Liver (tissue), 9 donors: ENCODE data around the gene RTP5. TPM values are rescaled to one million over a fixed set of nuclear protein-coding genes. Genes with fewer than 3 reads are reported as not detected.
"Not testable (repeated sequence)": the region's sequence is repeated elsewhere in the genome, so short reads cannot be mapped to it uniquely, and the experiment has no call there.

ENCODE experiments used
- DNase-seq: peaks from one replicate; pipeline ENCODE4 v3.0.0-alpha.2; 2017; ENCODE audit warnings: low spot score
- H3K27ac ChIP-seq, 2 donors: one replicate each; pipeline ENCODE4 v1.7.0; 2013; ENCODE audit warnings: inconsistent platforms in 2 of 2, low read length in 2 of 2, control low read depth in 1 of 2, low read depth in 1 of 2, mild to moderate bottlenecking in 1 of 2
- H3K27me3 ChIP-seq, 4 donors: one replicate each; pipeline versions ENCODE4 v1.6.1 to v1.7.0; 2013; ENCODE audit warnings: low read length in 3 of 4, inconsistent platforms in 1 of 4, mild to moderate bottlenecking in 1 of 4, moderate library complexity in 1 of 4; ENCODE audit not compliant: control insufficient read depth in 4 of 4, insufficient read depth in 4 of 4
- H3K36me3 ChIP-seq, 4 donors: one replicate each; pipeline versions ENCODE4 v1.6.1 to v1.7.0; 2013; ENCODE audit warnings: low read length in 3 of 4, mild to moderate bottlenecking in 3 of 4, low read depth in 1 of 4, moderate library complexity in 1 of 4; ENCODE audit not compliant: control insufficient read depth in 4 of 4, insufficient read depth in 3 of 4
- H3K4me1 ChIP-seq, 4 donors: one replicate each; pipeline versions ENCODE4 v1.6.1 to v1.7.0; 2013; ENCODE audit warnings: low read length in 3 of 4, mild to moderate bottlenecking in 3 of 4, moderate library complexity in 1 of 4; ENCODE audit not compliant: control insufficient read depth in 4 of 4, insufficient read depth in 4 of 4
- H3K4me3 ChIP-seq, 3 donors: one replicate each; pipeline versions ENCODE4 v1.6.1 to v1.7.0; 2013; ENCODE audit warnings: low read length in 3 of 3, control low read depth in 1 of 3, low read depth in 1 of 3, mild to moderate bottlenecking in 1 of 3
- H3K9ac ChIP-seq, 2 donors: one replicate each; pipeline ENCODE4 v1.7.0; 2013; ENCODE audit warnings: low read length in 2 of 2, mild to moderate bottlenecking in 2 of 2, moderate library complexity in 2 of 2, control low read depth in 1 of 2, low read depth in 1 of 2
- H3K9me3 ChIP-seq, 4 donors: one replicate each; pipeline versions ENCODE4 v1.6.1 to v1.7.0; 2013; ENCODE audit warnings: low read length in 3 of 4; ENCODE audit not compliant: control insufficient read depth in 4 of 4
- EGR1 ChIP-seq, 2 donors: IDR thresholded peaks; 2 replicates each; pipeline ENCODE4 v1.6.1; 2016 to 2018; ENCODE audit warnings: antibody characterized with exemption in 2 of 2, low read depth in 2 of 2
- FOXA1 ChIP-seq: IDR thresholded peaks from 2 replicates; pipeline ENCODE4 v1.6.1; 2016; ENCODE audit warnings: antibody characterized with exemption
- GABPA ChIP-seq, 2 donors: IDR thresholded peaks in 1 of 2; conservative IDR thresholded peaks in 1 of 2; 2 replicates each; pipeline ENCODE4 v1.6.1; 2016; ENCODE audit warnings: antibody characterized with exemption in 2 of 2, mild to moderate bottlenecking in 1 of 2, moderate library complexity in 1 of 2
- HNF4A ChIP-seq, 2 donors: conservative IDR thresholded peaks; 2 replicates each; pipeline ENCODE4 v1.6.1; 2016; ENCODE audit warnings: antibody characterized with exemption in 2 of 2, mild to moderate bottlenecking in 2 of 2
- HNF4G ChIP-seq: IDR thresholded peaks from 2 replicates; pipeline ENCODE4 v1.6.1; 2016; ENCODE audit warnings: antibody characterized with exemption
- JUND ChIP-seq, 2 donors: IDR thresholded peaks; 2 replicates each; pipeline ENCODE4 v1.6.1; 2016; ENCODE audit warnings: antibody characterized with exemption in 2 of 2
- NR2F2 ChIP-seq: IDR thresholded peaks from 2 replicates; pipeline ENCODE4 v1.6.1; 2016; ENCODE audit warnings: antibody characterized with exemption
- RAD21 ChIP-seq, 2 donors: IDR thresholded peaks; 2 replicates each; pipeline ENCODE4 v1.6.1; 2016; ENCODE audit warnings: antibody characterized with exemption in 2 of 2, mild to moderate bottlenecking in 2 of 2
- REST ChIP-seq: IDR thresholded peaks from 2 replicates; pipeline ENCODE4 v1.6.1; 2016; ENCODE audit warnings: antibody characterized with exemption, mild to moderate bottlenecking
- RXRA ChIP-seq, 2 donors: IDR thresholded peaks; 2 replicates each; pipeline ENCODE4 v1.6.1; 2017 to 2018; ENCODE audit warnings: antibody characterized with exemption in 2 of 2, mild to moderate bottlenecking in 1 of 2
- SP1 ChIP-seq: IDR thresholded peaks from 2 replicates; pipeline ENCODE4 v1.6.1; 2018; ENCODE audit warnings: antibody characterized with exemption, mild to moderate bottlenecking
- TAF1 ChIP-seq: conservative IDR thresholded peaks from 2 replicates; pipeline ENCODE4 v1.6.1; 2016; ENCODE audit warnings: antibody characterized with exemption, mild to moderate bottlenecking
- YY1 ChIP-seq: IDR thresholded peaks from 2 replicates; pipeline ENCODE4 v1.6.1; 2016; ENCODE audit warnings: antibody characterized with exemption, mild to moderate bottlenecking
- ZBTB33 ChIP-seq: IDR thresholded peaks from 2 replicates; pipeline ENCODE4 v1.6.1; 2016; ENCODE audit warnings: antibody characterized with exemption
- WGBS: extraction: QIAGEN DNeasy Blood & Tissue Kit; methylation state at CpG from one replicate; pipeline ENCODE4 v1.1.7; 2013; 5-methylcytosine and 5-hydroxymethylcytosine counted together
- polyA plus RNA-seq, 2 donors: library from polyadenylated mRNA; stranded (reverse) in 1 of 2; unstranded in 1 of 2; fragments of 200-250 nt in 1 of 2; fragments of >200 nt in 1 of 2; fragmentation: Nextera tagmentation in 1 of 2; extraction: Ambion mirVana in 1 of 2; gene quantifications; one replicate each; pipeline versions ENCODE4 v1.2.1 to v1.2.3, GENCODE V29; 2013 to 2015
- total RNA-seq, 2 donors: library from RNA; depleted of rRNA; stranded (reverse); fragments of >200 nt; gene quantifications; one replicate each; pipeline ENCODE4 v1.2.3, GENCODE V29; 2014
- TF ChIP-seq, protein P1 (sequence below): fragments of 150-350 bp; IDR thresholded peaks from 2 replicates; pipeline ENCODE4 v1.5.1; 2017; ENCODE audit warnings: improper control_type of control experiment, low read depth, low read length; ENCODE audit not compliant: missing input control
- TF ChIP-seq, protein P2 (sequence below): IDR thresholded peaks from 2 replicates; pipeline ENCODE4 v1.6.1; 2016; ENCODE audit warnings: antibody characterized with exemption
- TF ChIP-seq, protein P3 (sequence below): IDR thresholded peaks from 2 replicates; pipeline ENCODE4 v1.6.1; 2016; ENCODE audit warnings: antibody characterized with exemption
- donor health status: healthy.
- donor health status: healthy.
- donor health status: healthy.
- donor health status: healthy.
- donor health status: healthy.

The RTP5 gene
- total and polyA plus RNA-seq, 4 donors: under 0.01 to 0.03 TPM; not detected in 2

DNA sequence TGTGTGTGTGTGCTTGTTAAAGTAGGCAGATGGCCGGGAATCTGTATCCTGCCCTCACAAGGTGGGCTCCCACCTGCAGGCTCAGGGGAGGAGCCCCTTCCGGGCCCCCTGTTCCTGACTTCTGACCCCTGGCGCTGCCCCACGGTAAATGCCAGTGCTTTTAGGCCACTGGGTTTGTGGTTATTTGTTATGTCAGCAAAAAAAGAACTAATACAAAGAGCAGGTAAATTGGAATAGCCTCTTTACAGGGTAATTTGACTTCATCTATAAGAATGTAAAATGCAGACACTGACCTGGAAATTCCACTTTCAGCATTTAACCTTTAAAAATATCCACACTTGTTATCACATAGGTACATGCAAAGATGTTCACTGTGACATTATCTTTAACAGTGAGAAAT lies 44.2 kb downstream of the RTP5 start (continued):
- no peak for TF ChIP-seq RAD21 (IDR thresholded peaks at IDR 0.05)
- no peak for TF ChIP-seq GABPA (IDR thresholded peaks at IDR 0.05 in 1 of 2, conservative IDR thresholded peaks at IDR 0.05 in 1 of 2)
- no peak for TF ChIP-seq EGR1 (IDR thresholded peaks at IDR 0.05; ENCODE audit: low read depth in 2 of 2)
- TF ChIP-seq, protein P1, sequence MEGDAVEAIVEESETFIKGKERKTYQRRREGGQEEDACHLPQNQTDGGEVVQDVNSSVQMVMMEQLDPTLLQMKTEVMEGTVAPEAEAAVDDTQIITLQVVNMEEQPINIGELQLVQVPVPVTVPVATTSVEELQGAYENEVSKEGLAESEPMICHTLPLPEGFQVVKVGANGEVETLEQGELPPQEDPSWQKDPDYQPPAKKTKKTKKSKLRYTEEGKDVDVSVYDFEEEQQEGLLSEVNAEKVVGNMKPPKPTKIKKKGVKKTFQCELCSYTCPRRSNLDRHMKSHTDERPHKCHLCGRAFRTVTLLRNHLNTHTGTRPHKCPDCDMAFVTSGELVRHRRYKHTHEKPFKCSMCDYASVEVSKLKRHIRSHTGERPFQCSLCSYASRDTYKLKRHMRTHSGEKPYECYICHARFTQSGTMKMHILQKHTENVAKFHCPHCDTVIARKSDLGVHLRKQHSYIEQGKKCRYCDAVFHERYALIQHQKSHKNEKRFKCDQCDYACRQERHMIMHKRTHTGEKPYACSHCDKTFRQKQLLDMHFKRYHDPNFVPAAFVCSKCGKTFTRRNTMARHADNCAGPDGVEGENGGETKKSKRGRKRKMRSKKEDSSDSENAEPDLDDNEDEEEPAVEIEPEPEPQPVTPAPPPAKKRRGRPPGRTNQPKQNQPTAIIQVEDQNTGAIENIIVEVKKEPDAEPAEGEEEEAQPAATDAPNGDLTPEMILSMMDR: no peak
- no peak for TF ChIP-seq SP1
- TF ChIP-seq TAF1: no peak

DNA sequence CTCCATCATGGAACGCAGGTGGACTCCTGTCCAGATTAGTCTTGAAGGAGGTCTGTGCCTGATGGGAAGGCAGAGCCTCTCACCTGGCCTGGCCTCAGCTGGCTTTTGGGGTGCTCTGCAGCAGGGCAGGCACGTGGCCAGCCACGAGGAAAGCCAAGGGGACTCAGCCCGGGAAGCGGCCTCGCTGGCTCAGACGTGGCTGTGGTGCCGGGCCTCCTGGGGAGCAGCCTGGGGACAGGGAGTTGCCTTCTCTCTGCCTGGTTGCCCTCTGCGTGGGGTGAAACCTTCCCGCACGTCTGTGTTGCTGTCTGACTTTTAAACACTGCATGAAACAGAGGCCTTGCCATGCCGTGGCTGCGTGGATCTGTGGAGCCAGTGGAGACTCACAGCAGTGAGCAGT lies 45.0 kb downstream of the RTP5 start:
- Histone ChIP-seq H3K36me3 (no peaks in the 10 kb centered on the region), H3K9ac (no peak overlapping the region), H3K27ac (no peak overlapping the region), H3K4me3 (no peak overlapping the region), H3K27me3 (no peaks in the 10 kb centered on the region), H3K9me3 (no peaks in the 10 kb centered on the region), H3K4me1 (peaks cover 2 to 5% (median 3%) of the 10 kb centered on the region in 4 donors)
- 97% methylated on average over 13 of the region's 13 CpGs for WGBS
- TF ChIP-seq HNF4A (conservative IDR thresholded peaks at IDR 0.05) (no peak), FOXA1 (no peak), GABPA (IDR thresholded peaks at IDR 0.05 in 1 of 2, conservative IDR thresholded peaks at IDR 0.05 in 1 of 2) (no peak), TAF1 (no peak), ZBTB33 (no peak), NR2F2 (no peak), JUND (IDR thresholded peaks at IDR 0.05) (no peak), HNF4G (no peak), RXRA (IDR thresholded peaks at IDR 0.05) (no peak), EGR1 (IDR thresholded peaks at IDR 0.05; ENCODE audit: low read depth in 2 of 2) (no peak), SP1 (no peak), REST (no peak), YY1 (no peak)
- TF ChIP-seq, protein P2, sequence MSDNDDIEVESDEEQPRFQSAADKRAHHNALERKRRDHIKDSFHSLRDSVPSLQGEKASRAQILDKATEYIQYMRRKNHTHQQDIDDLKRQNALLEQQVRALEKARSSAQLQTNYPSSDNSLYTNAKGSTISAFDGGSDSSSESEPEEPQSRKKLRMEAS: no peak
- TF ChIP-seq, protein P3, sequence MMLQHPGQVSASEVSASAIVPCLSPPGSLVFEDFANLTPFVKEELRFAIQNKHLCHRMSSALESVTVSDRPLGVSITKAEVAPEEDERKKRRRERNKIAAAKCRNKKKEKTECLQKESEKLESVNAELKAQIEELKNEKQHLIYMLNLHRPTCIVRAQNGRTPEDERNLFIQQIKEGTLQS: no peak
- TF ChIP-seq, protein P1: no peak
- DNase-seq: no peak

GRCh38 chr2:241921631-241922030 lies 52.1 kb downstream of the RTP5 start:
- WGBS: 92% methylated on average over 9 of the region's 9 CpGs
- not testable (repeated sequence) for H3K36me3 ChIP-seq, H3K27ac ChIP-seq, DNase-seq, H3K4me1 ChIP-seq, H3K4me3 ChIP-seq, H3K27me3 ChIP-seq, H3K9me3 ChIP-seq, H3K9ac ChIP-seq
